CD4-positive, alpha-beta T cell treated with Interleukin-21 for 1 hour (primary cell): ENCODE measurements around the gene DCP1B.

ENCODE experiments used
- DNase-seq: peaks from one replicate; pipeline ENCODE4 v3.0.0-alpha.2; 2020

DCP1B gene

DNA sequence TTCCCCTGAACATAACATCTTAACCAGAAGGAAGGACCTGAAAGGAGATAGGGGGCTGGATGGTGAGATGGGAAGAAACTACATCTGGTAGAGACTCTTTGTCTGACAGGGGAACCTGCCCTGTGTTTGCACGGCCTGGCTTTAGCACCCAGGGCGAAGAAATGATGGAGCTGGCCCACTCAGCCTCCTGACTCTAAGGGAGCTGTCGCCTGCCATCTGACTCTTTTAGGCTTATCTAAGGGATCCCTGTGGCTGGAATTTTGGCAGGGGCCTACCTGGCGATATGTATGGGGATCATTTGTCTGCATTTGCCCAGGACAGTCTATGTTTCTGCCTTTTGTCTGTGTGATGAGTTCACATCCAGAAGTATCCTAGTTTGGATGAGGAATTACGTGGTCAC is 70.2 kb downstream of the DCP1B start:
- no peak for DNase-seq

DNA sequence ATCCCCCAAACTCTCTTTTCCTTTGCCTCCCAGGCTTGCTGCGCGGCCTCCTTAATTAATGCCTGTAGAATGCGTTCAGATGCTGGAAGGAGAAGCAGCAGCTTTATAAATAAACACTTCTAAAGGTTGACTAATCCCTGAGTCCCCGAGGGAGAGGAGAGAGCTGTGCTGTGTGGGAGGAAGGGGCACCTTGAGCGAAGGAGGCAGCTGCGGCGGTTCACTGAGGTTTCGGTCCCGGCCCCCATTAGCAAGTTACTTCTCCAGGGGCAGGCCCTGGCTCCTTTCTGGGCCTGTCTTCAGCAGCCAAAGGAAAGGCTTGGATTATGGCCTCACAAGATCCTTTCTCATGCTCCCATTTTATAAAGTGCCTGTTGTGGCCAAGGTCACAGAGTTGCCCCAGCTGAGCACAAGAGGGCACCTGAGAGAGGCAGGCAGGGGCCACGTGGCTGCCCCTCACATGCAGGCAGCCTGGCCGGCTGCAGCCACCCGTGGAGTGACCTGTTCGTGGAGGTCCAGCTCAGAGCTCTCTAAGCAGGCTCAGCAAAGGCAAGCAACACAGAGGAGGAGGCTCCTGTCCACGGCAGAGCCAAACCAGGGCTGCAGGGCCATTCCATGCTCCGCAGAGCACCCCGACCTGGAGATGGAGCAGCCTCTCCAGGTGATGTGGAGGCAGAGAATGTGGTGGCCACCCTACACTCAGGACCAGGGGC is 70.8 kb downstream of the DCP1B start:
- no peak for DNase-seq

DNA sequence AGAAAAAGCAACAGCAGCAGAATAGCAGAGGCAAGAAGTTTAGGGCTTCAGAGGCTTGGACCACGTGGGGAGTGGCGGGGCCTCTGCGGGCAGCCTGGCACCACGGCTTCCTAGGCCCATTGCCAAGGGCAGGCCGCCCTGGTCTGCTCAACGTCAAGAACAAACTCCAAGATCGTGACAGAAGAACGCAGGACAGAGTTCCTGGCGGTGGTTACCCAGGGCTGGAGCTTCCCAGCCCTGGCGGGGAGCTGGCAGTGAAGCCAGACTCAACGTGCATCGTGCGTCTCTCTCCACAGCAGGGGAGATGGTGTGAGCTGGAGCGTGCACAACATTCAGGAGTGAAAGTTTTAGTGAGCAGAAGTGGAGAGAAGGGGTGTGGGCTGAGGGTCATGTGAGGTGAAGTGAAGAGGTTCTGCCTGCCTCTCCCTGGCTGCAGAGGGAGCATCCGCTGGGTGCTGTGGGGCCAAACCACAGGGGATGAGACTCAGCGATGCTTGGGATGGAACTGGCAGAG is 71.9 kb downstream of the DCP1B start:
- no peak for DNase-seq

DNA sequence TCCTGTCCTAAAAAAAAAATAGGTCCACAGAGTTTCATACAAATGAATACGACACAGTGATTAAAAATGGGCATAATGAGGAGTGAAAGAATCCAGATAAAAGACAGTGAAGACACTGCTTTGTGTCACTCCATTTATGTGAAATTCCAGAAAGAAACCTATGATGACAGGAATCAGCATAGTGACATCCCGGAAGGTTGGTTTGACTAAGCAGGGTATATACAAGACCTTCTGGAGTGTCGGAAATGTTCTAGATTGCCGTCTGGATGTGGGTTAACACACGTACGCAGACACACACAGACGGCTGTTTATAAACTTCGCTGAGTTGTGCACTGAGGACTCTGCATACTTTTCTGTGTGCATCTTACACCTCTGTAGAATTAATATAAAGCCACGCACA is 72.6 kb downstream of the DCP1B start:
- no peak for DNase-seq

DNA sequence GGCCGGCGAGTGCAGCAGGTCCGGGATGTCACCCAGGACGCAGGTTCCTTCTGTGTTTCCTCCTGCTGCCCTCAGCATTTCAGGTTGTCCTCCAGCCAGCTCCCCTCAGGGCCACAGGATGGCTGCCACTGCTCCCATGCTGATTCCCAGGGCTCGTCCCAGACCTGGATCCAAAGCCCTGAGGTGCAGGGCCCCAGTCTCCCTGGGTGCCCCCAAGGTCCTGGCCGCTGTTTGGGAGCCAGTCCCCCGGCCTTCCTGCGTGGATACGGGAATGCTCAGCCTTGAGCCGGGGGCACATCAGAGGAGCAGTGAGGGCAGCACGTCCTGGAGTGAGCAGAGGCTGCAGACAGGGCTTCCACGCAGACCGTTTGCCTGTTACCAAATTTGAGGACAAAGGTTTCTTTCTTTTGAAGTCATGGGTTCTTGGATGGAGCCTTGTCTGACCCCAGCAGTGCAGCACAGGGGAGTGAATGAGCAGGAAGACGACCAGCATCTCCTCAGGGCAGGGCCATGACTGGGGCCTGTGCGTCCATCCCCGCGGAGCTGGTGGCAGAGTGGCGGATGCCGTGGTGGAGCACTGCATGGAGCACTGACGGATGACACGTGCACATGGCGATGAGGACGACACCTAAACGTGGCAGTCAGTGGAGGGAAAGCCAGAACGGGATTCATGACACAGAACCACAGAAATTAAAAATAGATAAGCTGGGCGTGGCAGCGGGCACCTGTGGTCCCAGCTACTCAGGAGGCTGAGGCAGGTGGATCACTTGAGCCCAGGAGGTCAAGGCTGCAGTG is 73.3 kb downstream of the DCP1B start:
- DNase-seq: no peak

DNA sequence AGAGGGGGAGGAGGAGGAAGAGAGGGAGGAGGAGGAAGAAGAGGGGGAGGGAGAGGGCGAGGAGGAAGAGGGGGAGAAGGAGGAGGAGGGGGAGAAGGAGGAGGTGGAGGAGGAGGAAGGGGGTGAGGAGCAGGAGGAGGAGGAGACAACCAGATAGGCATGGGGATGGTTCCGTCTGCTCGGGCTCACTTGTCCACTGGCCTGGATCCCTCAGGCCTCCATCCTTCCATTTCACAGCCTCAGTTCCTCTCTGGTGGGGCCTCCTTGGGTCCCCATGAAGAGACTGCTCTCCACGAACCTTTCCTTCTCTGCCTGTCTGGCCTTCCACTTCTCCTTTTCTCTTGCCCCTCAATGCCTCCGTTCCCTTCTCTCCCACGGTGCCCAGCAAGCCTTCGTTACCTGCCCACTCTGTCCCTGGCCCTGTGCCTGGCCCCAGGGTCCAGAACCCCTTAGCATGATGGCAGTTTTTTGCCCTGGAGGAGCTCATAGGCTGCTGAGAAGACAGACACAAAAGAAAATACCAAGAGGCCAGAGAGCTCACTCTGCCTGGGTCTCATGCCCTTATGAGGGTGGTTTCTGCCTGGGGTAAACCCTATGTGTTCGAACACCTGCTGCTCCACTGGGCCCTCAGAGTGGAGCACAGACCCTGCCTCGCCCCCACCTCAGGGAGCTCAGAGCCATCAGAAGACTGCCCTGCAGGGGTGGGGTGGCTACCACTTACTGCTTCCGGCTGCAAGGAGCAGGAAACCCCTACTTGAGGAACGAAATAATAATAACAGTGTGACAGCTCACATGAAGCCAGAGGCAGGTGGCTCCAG is 74.1 kb downstream of the DCP1B start:
- DNase-seq: no peak

DNA sequence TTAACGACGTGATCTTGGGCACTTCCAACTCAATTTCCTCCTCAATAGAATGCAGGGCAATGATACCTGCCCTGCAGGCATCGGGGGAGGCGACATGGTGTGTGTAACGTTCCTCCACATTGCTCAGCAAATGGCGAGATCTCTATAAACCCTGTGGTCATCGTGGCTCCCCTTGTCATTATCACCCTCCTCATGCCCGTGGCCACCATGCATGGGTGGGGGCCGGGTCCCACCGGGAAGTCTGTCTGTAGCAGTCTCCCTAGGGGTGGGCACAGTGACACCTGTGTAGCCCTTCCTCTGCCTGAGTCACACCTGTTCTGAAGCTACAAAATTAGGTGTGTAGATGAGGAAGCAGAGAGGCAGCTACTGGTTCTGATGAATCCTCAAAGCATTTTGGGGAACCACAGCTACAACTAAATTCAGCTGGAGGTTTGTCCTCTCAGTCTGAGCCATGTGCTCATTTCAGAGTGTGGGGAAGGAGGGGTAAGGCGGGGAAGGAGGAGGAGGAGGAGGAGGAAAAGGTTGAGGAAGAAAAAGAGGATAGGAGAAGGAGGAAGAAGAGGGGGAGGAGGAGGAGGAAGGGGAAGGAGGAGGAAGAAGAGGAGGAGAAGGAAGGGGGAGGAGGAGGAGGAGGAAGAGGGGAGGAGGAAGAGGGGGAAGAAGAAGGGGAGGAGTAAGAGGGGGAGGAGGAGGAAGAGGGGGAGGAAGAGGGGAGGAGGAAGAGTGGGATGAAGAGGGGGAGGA is 74.8 kb downstream of the DCP1B start:
- no peak for DNase-seq

DNA sequence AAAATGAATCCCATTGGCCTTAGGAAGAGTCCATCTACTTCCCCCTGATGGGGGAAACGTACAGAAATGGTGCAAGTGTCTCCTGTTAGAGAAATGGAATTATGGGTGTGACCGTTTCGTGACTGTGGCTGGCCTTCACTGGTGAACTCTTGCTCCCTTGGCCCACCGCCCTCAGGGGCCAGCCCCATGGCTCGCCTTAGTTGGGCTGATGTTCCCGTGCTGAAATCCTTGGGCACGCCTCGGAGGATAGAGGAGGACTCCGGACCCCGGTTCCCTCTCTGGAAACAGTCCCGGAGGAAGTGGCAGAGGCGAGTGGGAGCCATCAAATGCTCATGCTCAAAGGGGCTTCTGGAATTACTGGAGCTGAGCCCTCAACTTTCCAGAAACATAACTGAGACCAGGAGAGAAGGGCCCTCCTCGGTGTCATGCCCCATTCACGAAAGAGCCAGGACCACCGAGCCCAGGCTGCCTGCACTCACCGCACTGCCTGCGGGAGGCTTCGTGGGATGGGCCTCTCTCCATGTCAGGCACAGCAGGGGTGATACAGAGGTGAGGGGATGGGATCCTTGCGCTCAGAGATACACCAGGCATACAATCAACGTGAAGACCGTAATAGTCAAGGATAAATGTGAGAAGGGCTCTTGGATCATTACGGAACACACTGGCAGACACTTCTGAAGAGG is 75.7 kb downstream of the DCP1B start:
- DNase-seq: no peak

DNA sequence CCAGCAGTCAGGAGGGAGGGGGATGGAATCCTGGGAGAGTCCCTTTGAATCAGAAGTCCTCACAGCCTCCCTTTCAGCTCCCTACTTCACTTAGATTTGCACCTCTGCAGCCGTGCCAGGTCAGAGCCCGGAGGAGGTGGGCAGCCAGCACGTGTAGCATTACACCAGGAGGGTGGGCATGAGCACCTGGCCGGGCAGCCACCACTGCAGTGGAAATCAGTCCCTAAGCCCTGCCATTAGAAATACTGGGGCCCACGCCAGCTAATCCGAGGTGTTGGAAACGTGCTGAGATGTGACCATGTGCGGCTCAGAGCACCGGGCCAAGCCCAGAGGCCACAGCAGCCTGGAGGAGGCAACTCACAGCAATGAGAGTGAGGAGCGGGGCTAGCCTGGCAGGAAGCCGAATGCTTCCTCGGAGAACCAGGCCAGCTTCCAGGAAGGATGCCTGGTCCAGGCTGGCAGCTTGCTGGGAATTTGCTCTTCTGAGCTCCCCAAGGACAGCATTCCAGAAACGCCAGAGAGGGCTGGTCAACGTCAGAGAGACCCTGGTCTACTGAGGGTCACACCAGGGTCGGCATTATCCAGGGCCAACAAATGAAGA is 76.4 kb downstream of the DCP1B start:
- DNase-seq: no peak

DNA sequence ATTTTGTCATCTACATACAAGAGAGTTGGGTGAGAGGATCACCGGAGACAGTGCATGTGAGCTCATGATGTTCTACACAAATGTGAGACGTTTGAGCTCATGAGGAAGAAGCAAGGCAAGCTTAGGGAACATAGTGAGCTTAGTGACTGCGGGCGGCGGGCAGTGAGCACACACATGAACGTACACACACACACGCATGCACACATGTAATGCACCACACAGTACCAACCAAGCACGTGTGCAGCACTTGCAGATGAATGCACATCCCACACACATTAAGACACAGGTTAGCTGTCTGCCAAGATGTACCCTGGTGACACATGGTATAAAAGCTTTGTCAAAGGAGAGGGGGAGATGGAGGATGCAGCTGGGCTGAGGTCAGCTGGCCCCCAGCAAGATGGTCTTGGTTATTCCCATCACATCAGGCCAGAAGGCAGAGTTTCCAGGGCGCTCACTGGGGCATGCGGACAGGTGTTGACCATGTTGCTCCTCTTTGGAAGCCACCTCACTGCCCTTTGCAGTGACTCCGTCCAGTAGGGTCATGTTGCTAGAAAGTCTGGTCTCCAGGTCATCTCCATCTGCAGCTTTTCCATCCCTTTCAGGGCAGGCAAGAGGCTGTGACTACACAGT is 77.1 kb downstream of the DCP1B start:
- DNase-seq: no peak

DNA sequence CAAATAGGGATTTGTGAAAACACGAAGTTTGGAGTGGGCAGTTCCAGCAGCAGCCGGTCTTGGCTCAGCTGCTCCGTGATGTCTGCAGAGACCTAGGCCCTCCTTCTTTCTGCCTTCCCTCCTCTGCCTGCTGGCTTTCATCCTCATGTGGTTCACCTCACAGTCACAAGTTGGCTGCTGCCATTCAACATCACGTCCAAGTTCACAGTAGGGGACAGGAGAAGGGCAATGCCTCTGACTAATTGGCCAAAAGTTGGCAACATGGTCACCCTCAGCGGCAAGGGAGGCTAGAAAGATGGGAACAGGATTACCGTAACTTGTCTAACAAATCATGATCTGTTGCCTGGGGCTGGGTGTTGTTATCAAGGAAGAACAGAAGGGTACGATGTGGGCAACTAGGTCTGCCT is 78.0 kb downstream of the DCP1B start:
- DNase-seq: no peak

DNA sequence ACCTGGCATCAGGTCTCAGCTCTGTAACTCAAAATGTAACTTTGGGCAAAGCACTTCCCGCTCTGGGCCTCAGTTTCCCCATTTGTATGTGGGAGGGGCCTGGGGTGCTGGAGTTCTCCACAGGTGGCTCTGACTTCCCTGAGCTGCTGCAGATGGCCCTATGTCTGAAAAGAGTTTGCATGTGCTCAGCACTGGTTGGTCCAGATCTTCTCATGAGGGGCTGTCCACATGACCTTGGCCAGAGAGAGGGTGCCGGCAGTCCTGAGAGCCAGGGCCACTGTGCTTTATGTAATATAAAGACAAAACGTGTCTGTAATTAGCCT is 78.6 kb downstream of the DCP1B start:
- DNase-seq: no peak

DNA sequence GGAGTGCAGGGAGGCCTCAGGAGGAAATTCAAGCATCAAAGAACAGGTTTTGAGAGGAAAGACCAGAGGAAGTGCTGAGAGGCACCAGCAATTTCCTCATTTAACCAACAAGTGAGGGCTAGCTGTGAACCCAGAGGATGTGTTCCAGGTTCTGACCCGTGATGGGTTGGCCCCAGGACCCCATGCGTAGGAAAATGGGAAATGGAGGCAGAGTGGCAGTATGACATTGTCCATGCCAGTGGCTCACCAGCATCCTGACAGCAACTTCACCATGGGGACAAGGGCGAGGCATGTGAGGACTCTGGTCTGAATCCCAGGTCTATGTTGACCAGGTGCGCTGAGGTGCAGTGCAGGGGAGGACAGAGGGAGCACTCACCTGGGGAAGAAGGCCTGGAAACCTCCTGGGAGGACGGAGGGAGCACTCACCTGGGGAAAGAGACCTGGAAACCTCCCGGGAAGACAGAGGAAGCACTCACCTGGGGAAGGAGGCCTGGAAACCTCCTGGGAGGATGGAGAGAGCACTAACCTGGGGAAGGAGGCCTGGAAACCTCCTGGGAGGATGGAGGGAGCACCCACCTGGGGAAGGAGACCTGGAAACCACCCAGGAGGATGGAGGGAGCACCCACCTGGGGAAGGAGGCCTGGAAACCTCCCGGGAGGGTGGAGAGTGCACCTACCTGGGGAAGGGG is 79.1 kb downstream of the DCP1B start:
- no peak for DNase-seq

DNA sequence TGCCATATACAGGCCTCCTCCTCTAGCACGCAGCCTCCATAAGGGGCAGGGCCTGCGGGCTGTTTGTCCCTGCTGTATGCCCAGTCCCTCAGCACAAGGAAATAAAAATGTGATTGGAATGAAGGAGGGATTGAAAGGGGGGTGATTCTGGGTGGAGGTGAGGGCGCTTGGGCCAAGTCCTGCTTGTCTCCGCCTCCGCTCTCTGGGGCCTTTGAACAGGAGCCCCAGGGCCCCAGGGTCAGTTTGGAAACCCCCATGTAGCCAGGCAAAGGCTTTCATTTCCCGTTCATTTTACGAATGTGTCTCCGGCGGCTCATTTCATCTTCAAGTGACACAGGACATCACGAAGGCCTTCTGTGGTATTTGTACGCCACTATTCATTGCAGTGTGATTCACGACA is 81.3 kb downstream of the DCP1B start:
- no peak for DNase-seq

DNA sequence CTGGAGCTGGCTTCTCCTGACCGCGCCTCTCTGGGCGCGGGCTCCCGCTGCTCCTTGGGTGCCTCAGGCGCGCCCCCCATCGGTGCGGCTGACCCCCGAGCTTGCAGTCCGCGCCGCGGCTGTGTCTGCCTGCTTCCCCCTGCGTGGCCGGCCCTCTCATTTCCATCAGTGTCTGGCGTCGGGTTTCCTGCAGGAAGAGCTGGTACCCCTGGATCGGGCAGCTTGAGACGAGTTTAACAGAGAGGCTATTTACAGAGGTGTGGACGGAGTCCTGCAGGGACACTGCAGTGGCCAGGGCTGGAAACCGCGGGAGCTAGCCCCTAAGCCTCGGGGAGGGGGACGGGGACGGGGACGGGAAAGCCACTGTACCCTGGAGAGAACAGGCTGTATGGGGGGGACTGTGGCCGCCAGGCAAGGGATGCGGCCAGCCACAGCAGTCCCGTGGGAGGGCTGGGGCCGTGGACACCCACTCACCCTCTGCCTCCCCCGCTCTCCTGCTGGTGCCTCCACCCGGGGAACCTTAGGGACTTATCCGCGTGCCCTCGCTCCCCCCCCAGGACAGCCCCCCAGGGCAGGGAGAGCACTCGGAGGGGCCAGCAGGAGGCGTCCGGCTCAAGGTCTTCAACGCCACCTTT is 82.1 kb downstream of the DCP1B start:
- no peak for DNase-seq

DNA sequence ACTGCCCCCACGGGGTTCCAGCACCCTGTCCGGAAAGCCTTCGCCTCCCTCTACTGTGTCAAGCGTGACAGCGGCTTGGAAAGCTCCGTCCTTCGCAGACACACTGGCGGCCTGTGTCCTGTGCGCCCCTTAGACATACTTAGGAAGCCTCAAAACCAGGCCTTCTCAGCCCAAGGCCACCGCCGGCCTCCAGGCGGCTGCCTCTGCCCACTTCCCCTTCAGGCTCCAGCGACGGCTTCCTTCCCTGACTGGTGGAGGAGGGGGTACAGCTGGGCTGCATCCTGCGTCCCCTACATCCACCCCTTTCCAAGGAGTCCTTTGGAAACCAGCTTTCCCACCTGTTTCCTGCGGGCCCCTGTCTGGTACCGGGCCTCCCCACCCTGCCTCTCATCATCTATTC is 83.3 kb downstream of the DCP1B start:
- DNase-seq: no peak

DNA sequence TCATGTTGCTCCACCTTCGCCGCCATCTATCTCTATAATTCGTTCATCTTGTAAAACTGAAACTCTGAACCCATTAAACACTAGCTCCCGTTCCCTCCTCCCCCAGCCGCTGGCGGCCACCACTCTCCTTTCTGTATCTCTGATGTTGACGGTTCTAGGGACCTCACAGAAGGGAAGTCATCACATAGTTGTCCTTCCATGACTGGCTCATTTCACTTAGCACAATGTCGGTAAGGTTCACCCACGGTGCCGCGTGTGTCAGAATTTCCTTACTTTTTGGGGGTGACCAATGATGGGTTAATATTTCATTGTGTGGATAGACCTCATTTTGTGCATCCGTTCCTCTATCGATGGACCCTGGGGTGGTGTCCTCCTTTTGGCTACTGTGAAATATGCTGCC is 83.8 kb downstream of the DCP1B start:
- DNase-seq: no peak

DNA sequence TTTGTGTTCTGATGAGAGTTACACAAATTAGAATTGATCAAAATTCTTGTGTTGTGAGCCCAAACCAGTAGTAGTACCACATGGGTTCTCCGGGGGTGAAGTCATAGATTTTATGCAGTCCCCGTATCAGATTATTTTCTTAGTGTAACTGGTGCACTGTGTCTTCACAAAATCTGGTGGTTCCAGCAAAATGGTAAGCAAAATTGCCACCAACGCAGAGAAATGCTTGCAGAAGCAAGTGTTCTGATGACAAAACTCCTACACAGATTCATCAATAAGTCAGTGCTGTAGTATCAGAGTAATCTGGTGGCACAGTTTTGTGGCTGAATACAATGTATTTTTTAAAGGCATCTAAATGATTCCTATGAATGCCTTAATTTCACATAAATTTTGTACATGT is 84.5 kb downstream of the DCP1B start:
- DNase-seq: no peak

DNA sequence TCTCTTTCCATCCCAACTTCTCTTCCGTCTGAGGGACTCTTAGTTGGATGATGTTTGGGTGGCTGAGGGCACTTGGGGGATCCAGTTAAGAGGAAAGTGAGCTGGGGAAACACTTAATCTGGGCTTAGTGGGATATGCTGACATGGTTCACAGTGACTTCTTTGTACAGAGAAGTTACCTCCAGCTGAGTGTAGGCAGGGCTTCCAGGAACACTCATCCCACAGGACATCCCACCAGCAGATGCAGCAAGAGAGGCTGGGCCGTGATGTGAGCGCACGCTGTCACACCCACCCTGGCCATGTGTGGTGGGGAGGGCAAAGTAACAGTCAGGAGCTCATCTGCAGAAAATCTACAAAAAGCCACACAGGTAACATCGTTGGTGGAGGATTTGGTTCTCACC is 85.0 kb downstream of the DCP1B start:
- no peak for DNase-seq

DNA sequence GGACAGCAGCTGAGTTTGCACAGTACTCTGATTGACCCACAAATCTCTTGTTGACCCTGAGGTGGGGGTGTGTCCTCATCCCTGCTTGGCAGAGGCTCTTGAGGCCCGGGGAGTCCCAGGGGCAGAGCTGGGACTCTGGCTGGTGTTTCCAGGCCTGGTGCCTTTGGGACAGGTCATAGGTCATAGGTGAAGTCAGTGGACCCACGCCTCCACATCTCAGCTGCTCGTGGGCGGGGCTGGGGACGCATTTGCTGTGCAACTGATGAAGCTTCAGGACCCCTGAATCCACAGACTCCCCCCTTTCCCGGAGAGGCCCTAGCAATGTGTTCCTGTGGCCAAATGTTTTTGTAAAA is 85.4 kb downstream of the DCP1B start:
- no peak for DNase-seq
